GM12875 (cell line): ENCODE results near the gene MTG2.

Experiments
- H3K4me3 ChIP-seq: one replicate; pipeline ENCODE4 v1.5.1; 2011; ENCODE audit warnings: low read depth, low read length, control low read depth
- CTCF ChIP-seq: IDR thresholded peaks from 2 replicates; pipeline ENCODE4 v1.5.1; 2011; ENCODE audit warnings: low read depth, mild to moderate bottlenecking, control low read depth, inconsistent platforms, low read length, moderate library complexity, borderline replicate concordance; ENCODE audit not compliant: insufficient read depth

Gene MTG2

GRCh38 chr20:62159052-62159451, 23.8 kb upstream of the MTG2 start:
- TF ChIP-seq CTCF, result no peak

GRCh38 chr20:62159839-62160238, 23.0 kb upstream of the MTG2 start:
- H3K4me3 ChIP-seq, result no peak overlapping the region
- TF ChIP-seq CTCF, result no peak

More at GRCh38 chr20:62159052-62159451, 23.8 kb upstream of the MTG2 start:
- no peak overlapping the region for H3K4me3 ChIP-seq

GRCh38 chr20:62160253-62160652, 22.6 kb upstream of the MTG2 start:
- TF ChIP-seq CTCF, result no peak
- H3K4me3 ChIP-seq, result no peak overlapping the region

GRCh38 chr20:62160876-62161275, 22.0 kb upstream of the MTG2 start:
- no peak for TF ChIP-seq CTCF
- no peak overlapping the region for H3K4me3 ChIP-seq

GRCh38 chr20:62161347-62161746, 21.5 kb upstream of the MTG2 start:
- no peak overlapping the region for H3K4me3 ChIP-seq
- TF ChIP-seq CTCF, result no peak

GRCh38 chr20:62162765-62163484, 19.9 kb upstream of the MTG2 start:
- TF ChIP-seq CTCF, result no peak
- H3K4me3 ChIP-seq, result no peak overlapping the region

GRCh38 chr20:62163485-62163865, 19.4 kb upstream of the MTG2 start:
- no peak for TF ChIP-seq CTCF
- H3K4me3 ChIP-seq, result no peak overlapping the region
